Measurements from ENCODE around the gene MAPK1IP1L. TPM values are rescaled to one million over a fixed set of nuclear protein-coding genes. Genes with fewer than 3 reads are reported as not detected.

Gene MAPK1IP1L
- total and polyA plus RNA-seq, 2 experiments from 2014 or later, result 72.4 to 162 TPM

- Histone ChIP-seq H3F3A (replicated peaks; ENCODE audit: low read depth) (no peaks in the 10 kb centered on the region), H3K4me2 (no peak overlapping the region), H3K27me3 (ENCODE audit: insufficient read depth) (no peaks in the 10 kb centered on the region), H3K4me1 (ENCODE audit: insufficient read depth) (0 out of 2 replicates have a peak, but pooled peaks cover 2% of the 10 kb centered on the region), H3K36me3 (ENCODE audit: insufficient read depth) (no peaks in the 10 kb centered on the region), H3K4me3 (no peak overlapping the region), H2AFZ (no peak overlapping the region), H4K20me1 (replicated peaks; ENCODE audit: insufficient read depth) (no peaks in the 10 kb centered on the region), H3K79me2 (replicated peaks; ENCODE audit: insufficient read depth) (no peaks in the 10 kb centered on the region), H3K27ac (ENCODE audit: low read depth) (no peak overlapping the region), H3K9me2 (ENCODE audit: insufficient read depth) (no peaks in the 10 kb centered on the region)
- H3K9me3 Mint-ChIP-seq, result no peaks in the 10 kb centered on the region
- H3K4me3 Mint-ChIP-seq, result no peak overlapping the region
- H3K4me1 Mint-ChIP-seq, result peaks cover 7% of the 10 kb centered on the region
- DNase-seq (ENCODE audit: low spot score), result no peak
- ATAC-seq, result no peak
- TF ChIP-seq STAT1 (IDR thresholded peaks at IDR 0.05; ENCODE audit: unreplicated experiment) (no peak), EZH2 (IDR thresholded peaks at IDR 0.05; ENCODE audit: low read depth, unreplicated experiment) (no peak), ZNF462 (CRISPR knock-in tag; IDR thresholded peaks at IDR 0.05) (no peak), REST (IDR thresholded peaks at IDR 0.05; ENCODE audit: unreplicated experiment) (no peak), CREB1 (CRISPR knock-in tag; IDR thresholded peaks at IDR 0.05; ENCODE audit: low read depth) (no peak), POLR2AphosphoS5 (IDR thresholded peaks at IDR 0.05; ENCODE audit: low read depth) (no peak), NANOG (IDR thresholded peaks at IDR 0.05; ENCODE audit: borderline replicate concordance) (no peak), JUNB (IDR thresholded peaks at IDR 0.05; ENCODE audit: unreplicated experiment) (no peak), CTCF (conservative IDR thresholded peaks at IDR 0.05; ENCODE audit: low read depth in 2 of 2) (no peak), ZNF114 (CRISPR knock-in tag; IDR thresholded peaks at IDR 0.05) (no peak), EZH2phosphoT487 (IDR thresholded peaks at IDR 0.05; ENCODE audit: unreplicated experiment) (no peak), ETS1 (IDR thresholded peaks at IDR 0.05) (no peak), ZNF331 (CRISPR knock-in tag; IDR thresholded peaks at IDR 0.05; ENCODE audit: low read depth) (no peak)
- no peak overlapping the region for H3K27ac Mint-ChIP-seq
- peaks cover 8% of the 10 kb centered on the region for H3K27me3 Mint-ChIP-seq (ENCODE audit: insufficient read depth, low read depth, poor library complexity)
- H3K36me3 Mint-ChIP-seq (ENCODE audit: low read depth), result no peaks in the 10 kb centered on the region
Measured at GRCh38 chr14:55109836-55110235, 58.4 kb downstream of the MAPK1IP1L start.

All from GM23338 (cell line).